ACHN (cell line): ENCODE results near the gene TMED9.
"Not testable (repeated sequence)": the region's sequence is repeated elsewhere in the genome, so short reads cannot be mapped to it uniquely, and the experiment has no call there.

Experiments used
- DNase-seq: peaks from one replicate; pipeline ENCODE4 v3.0.0-alpha.2; 2015
- in situ Hi-C: cut with HindIII; loops from 2 replicates; pipeline ENCODE4 v1.10.0; 2017; ENCODE audit warnings: low sequenced_read_pairs, low pct_ligation_motif_present, low pct_unique_long_range_greater_than_20kb

TMED9 gene

GRCh38 chr5:177592010-177592834 lies at the start of gene TMED9:
TSS of gene TMED9 (plus strand) at chr5:177592203. CDS start at chr5:177592215, 12 bp downstream.
- in situ Hi-C loops = no loop called here
- DNase-seq = peak; percentile 79

GRCh38 chr5:177542816-177543465 lies 49.1 kb upstream of the TMED9 start:
- no peak for DNase-seq
- in situ Hi-C loops = no loop called here

- DNase-seq = no peak
- in situ Hi-C loops = no loop called here
Observed at GRCh38 chr5:177545487-177546257, 46.3 kb upstream of the TMED9 start.

GRCh38 chr5:177546258-177546741 lies 45.7 kb upstream of the TMED9 start:
- in situ Hi-C loops = no loop called here

GRCh38 chr5:177547736-177548135 lies 44.3 kb upstream of the TMED9 start:
- no peak for DNase-seq
- in situ Hi-C loops = no loop called here

More at GRCh38 chr5:177546258-177546741, 45.7 kb upstream of the TMED9 start:
- DNase-seq = peak; percentile 37

GRCh38 chr5:177548495-177548894 lies 43.5 kb upstream of the TMED9 start:
- DNase-seq = no peak
- in situ Hi-C loops = no loop called here

GRCh38 chr5:177550122-177550521 lies 41.9 kb upstream of the TMED9 start:
- in situ Hi-C loops = no loop called here

GRCh38 chr5:177552839-177553455 lies 39.1 kb upstream of the TMED9 start:
- DNase-seq = no peak

More at GRCh38 chr5:177550122-177550521, 41.9 kb upstream of the TMED9 start:
- DNase-seq = no peak

GRCh38 chr5:177553671-177554429 lies 38.2 kb upstream of the TMED9 start:
- peak; percentile 14 for DNase-seq
- in situ Hi-C loops = no loop called here

More at GRCh38 chr5:177552839-177553455, 39.1 kb upstream of the TMED9 start:
- in situ Hi-C loops = no loop called here

- DNase-seq = peak; percentile 89
- in situ Hi-C loops = no loop called here
Observed at GRCh38 chr5:177554474-177555111, 37.4 kb upstream of the TMED9 start, which contains the start of gene FAM193B. TSS of gene FAM193B (minus strand) at chr5:177554563. CDS start at chr5:177554458, 105 bp downstream.

- in situ Hi-C loops = no loop called here
- DNase-seq = no peak
Observed at GRCh38 chr5:177555228-177555627, 36.8 kb upstream of the TMED9 start.

GRCh38 chr5:177555665-177556064 lies 36.3 kb upstream of the TMED9 start:
- in situ Hi-C loops = no loop called here
- no peak for DNase-seq

- in situ Hi-C loops = no loop called here
- DNase-seq = no peak
Observed at GRCh38 chr5:177557041-177557647, 34.9 kb upstream of the TMED9 start.

- DNase-seq = no peak
- in situ Hi-C loops = no loop called here
Observed at GRCh38 chr5:177557796-177558195, 34.2 kb upstream of the TMED9 start.

- in situ Hi-C loops, DNase-seq: not testable (repeated sequence)
Observed at GRCh38 chr5:177559446-177559941, 32.5 kb upstream of the TMED9 start.

- no peak for DNase-seq
- in situ Hi-C loops = no loop called here
Observed at GRCh38 chr5:177565046-177565445, 27.0 kb upstream of the TMED9 start.

- DNase-seq = no peak
- in situ Hi-C loops = no loop called here
Observed at GRCh38 chr5:177568326-177568725, 23.7 kb upstream of the TMED9 start.
